Left lung (tissue), 10 donors: ENCODE results near the gene IL10. TPM values are rescaled to one million over a fixed set of nuclear protein-coding genes. Genes with fewer than 3 reads are reported as not detected.

Source experiments
- ATAC-seq: fragments of 200-7000 bp; cut with Tn5 transposase; one replicate; pipeline ENCODE4 v1.9.1; 2020; ENCODE audit warnings: moderate library complexity
- DNase-seq, 4 donors: peaks; one replicate each; pipeline ENCODE4 v3.0.0-alpha.2; 2013 to 2020
- H3K27ac ChIP-seq, 2 donors: fragments of 200-600 bp; sonication (generic) in 1 of 2; one replicate each; pipeline versions ENCODE4 v1.5.0 to v1.8.0; 2020 to 2021
- H3K27me3 ChIP-seq, 2 donors: fragments of 200-600 bp; sonication (generic) in 1 of 2; one replicate each; pipeline versions ENCODE4 v1.5.0 to v1.8.0; 2020 to 2021
- H3K36me3 ChIP-seq, 2 donors: fragments of 200-600 bp; sonication (generic) in 1 of 2; one replicate each; pipeline versions ENCODE4 v1.5.0 to v1.8.0; 2020 to 2021
- H3K4me1 ChIP-seq, 2 donors: fragments of 200-600 bp; one replicate each; pipeline ENCODE4 v1.8.0; 2021
- H3K4me3 ChIP-seq, 2 donors: fragments of 200-600 bp; sonication (generic) in 1 of 2; one replicate each; pipeline versions ENCODE4 v1.5.0 to v1.8.0; 2020 to 2021; ENCODE audit warnings: mild to moderate bottlenecking in 1 of 2
- H3K9me3 ChIP-seq, 2 donors: fragments of 200-600 bp; sonication (generic) in 1 of 2; one replicate each; pipeline versions ENCODE4 v1.5.0 to v1.8.0; 2020 to 2021
- intact Hi-C, 2 donors: fragments of 100-400 bp; cut with DNase I; formaldehyde crosslinking; loops; one replicate each; pipeline versions ENCODE4 v1.11.2 to v1.14.2; 2022
- polyA plus RNA-seq, 6 donors: library from polyadenylated mRNA; unstranded; fragments of 120-200 nt; gene quantifications; one replicate each; pipeline ENCODE4 v1.2.1, GENCODE V29; 2013; ENCODE audit not compliant: insufficient read length in 6 of 6
- total RNA-seq, 2 donors: library from RNA; stranded (reverse); fragmentation: NEBNext Ultra II Directional; extraction: Animal tissue kit (Norgen Biotek cat#: 25700); gene quantifications; one replicate each; pipeline ENCODE4 v1.2.1, GENCODE V29; 2021
- TF ChIP-seq, protein P1 (sequence below), 2 donors: fragments of 200-600 bp; sonication (generic) in 1 of 2; IDR thresholded peaks; one replicate each; pipeline versions ENCODE4 v1.5.0 to v1.8.0; 2021; ENCODE audit warnings: antibody characterized with exemption in 2 of 2
- donor health status: DM: no; HTN: yes; CAD: no.
- donor health status: DM: no; HTN: no; CAD: no.

The IL10 gene
- total and polyA plus RNA-seq, 8 donors = 0.24 to 6.2 (median 0.59) TPM

DNA sequence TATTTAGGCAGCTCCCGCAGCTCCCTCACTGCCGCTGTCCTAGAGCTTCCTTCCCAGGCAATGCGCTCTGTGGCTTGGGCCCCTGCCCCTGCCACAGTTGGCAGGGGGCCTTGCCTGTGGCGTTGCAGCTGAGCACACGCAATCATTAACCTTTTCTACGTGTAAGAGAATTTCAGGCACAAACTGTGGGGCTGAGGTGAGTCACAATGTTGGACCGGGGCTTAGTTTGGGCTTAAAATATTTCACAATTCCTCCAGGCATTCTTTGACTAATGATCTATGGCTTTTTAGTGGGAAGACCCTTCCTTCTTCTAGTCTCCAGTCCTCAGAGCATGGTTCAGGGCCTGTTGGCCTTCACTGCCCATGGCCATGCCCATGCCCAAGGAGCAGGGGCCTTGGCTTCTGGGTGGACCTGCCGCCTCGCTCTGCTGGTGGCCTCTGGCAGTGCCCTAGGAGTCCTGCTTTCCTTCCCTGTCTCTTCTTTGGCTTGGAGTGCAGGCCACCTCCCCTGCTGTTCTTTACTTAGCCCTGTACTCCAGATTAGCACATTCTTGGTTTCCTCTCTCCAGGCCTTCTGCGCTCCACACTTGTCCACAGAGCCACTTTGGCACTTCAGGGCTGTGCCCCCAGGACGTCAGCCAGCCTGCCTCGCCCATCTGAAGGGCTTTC lies 48.4 kb downstream of the IL10 start:
- ATAC-seq (peak; percentile 88), DNase-seq (peak in 1 of 4 donors; percentile 82)
- no peaks in the 10 kb centered on the region for H3K9me3 ChIP-seq
- no peaks in the 10 kb centered on the region for H3K27me3 ChIP-seq
- intact Hi-C loops = no loop called here
- no peak overlapping the region for H3K4me3 ChIP-seq
- H3K27ac ChIP-seq = peak overlapping the region; percentile 73 to 75
- peaks cover 28 to 93% of the 10 kb centered on the region in 2 donors for H3K4me1 ChIP-seq
- peaks cover 0 to 5% of the 10 kb centered on the region in 2 donors for H3K36me3 ChIP-seq
- TF ChIP-seq, protein P1, sequence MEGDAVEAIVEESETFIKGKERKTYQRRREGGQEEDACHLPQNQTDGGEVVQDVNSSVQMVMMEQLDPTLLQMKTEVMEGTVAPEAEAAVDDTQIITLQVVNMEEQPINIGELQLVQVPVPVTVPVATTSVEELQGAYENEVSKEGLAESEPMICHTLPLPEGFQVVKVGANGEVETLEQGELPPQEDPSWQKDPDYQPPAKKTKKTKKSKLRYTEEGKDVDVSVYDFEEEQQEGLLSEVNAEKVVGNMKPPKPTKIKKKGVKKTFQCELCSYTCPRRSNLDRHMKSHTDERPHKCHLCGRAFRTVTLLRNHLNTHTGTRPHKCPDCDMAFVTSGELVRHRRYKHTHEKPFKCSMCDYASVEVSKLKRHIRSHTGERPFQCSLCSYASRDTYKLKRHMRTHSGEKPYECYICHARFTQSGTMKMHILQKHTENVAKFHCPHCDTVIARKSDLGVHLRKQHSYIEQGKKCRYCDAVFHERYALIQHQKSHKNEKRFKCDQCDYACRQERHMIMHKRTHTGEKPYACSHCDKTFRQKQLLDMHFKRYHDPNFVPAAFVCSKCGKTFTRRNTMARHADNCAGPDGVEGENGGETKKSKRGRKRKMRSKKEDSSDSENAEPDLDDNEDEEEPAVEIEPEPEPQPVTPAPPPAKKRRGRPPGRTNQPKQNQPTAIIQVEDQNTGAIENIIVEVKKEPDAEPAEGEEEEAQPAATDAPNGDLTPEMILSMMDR (IDR thresholded peaks at IDR 0.05) = no peak

DNA sequence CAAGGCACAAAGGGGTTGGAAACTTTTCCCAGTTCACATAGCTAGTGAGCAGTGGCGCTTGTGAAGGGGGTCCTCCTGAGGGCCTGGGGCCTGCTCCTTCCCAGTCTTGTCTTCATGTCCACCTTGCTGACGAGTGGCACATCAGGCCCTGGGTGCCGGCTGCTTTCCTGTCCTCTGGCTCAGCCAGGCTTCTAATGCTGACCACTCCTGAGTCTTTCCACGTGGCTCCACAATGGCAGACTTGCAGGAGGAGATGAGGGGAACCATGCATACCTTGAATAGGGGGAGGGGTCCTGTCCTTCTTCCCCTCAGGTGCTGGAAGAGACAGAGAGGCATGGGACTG lies 48.9 kb downstream of the IL10 start:
- TF ChIP-seq, protein P1 (IDR thresholded peaks at IDR 0.05) = no peak
- intact Hi-C loops = no loop called here
- no peak for DNase-seq
- Histone ChIP-seq H3K36me3 (no peaks in the 10 kb centered on the region), H3K4me3 (no peak overlapping the region), H3K4me1 (peaks cover 28 to 95% of the 10 kb centered on the region in 2 donors), H3K27me3 (no peaks in the 10 kb centered on the region), H3K9me3 (no peaks in the 10 kb centered on the region), H3K27ac (peak overlapping the region; percentile 73 to 75)
- no peak for ATAC-seq

- Histone ChIP-seq H3K27me3 (no peaks in the 10 kb centered on the region), H3K36me3 (no peaks in the 10 kb centered on the region), H3K4me3 (no peak overlapping the region), H3K27ac (peak overlapping the region; percentile 73 to 75), H3K4me1 (peaks cover 28 to 95% of the 10 kb centered on the region in 2 donors), H3K9me3 (no peaks in the 10 kb centered on the region)
- intact Hi-C loops = no loop called here
- no peak for DNase-seq
- TF ChIP-seq, protein P1 (IDR thresholded peaks at IDR 0.05) = no peak
- ATAC-seq = no peak
Measured at GRCh38 chr1:206722751-206723461, 49.4 kb downstream of the IL10 start.

DNA sequence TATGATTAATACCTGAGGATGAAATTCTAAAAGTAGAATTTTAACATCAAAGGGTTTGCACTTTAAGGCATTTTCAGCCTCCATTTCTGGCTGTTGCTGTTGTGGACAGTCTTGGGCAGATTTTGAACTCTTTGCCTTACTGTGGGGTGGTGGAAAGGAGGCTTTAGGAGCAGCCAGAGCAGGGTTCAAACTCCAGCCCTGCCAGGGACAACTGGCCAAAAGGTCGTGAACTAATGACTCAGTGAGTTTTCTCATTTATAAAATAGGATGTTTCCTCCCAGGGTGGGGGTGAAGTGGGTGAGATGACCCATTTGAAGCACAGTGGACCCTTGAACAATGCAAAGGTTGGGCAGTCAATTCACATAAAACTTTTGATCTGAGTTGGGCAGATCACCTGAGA lies 50.8 kb downstream of the IL10 start:
- no peak overlapping the region for H3K27ac ChIP-seq
- ATAC-seq (no peak), DNase-seq (no peak)
- H3K27me3 ChIP-seq = no peaks in the 10 kb centered on the region
- H3K4me1 ChIP-seq = peaks cover 30 to 95% of the 10 kb centered on the region in 2 donors
- H3K36me3 ChIP-seq = no peaks in the 10 kb centered on the region
- TF ChIP-seq, protein P1 (IDR thresholded peaks at IDR 0.05) = no peak
- intact Hi-C loops = no loop called here
- H3K4me3 ChIP-seq = no peak overlapping the region
- H3K9me3 ChIP-seq = no peaks in the 10 kb centered on the region

- no peak overlapping the region for H3K27ac ChIP-seq
- no peaks in the 10 kb centered on the region for H3K27me3 ChIP-seq
- DNase-seq = no peak
- intact Hi-C loops = no loop called here
- no peak for ATAC-seq
- no peak overlapping the region for H3K4me3 ChIP-seq
- H3K36me3 ChIP-seq = no peaks in the 10 kb centered on the region
- no peaks in the 10 kb centered on the region for H3K9me3 ChIP-seq
- peaks cover 30 to 95% of the 10 kb centered on the region in 2 donors for H3K4me1 ChIP-seq
- TF ChIP-seq, protein P1 (IDR thresholded peaks at IDR 0.05) = no peak
Measured at GRCh38 chr1:206719169-206719839, 53.0 kb downstream of the IL10 start.
